Glutamatergic neuron (in vitro differentiated cells): ENCODE measurements around the gene BHLHE41. TPM values are rescaled to one million over a fixed set of nuclear protein-coding genes. Genes with fewer than 3 reads are reported as not detected.

Experiments
- DNase-seq: peaks from one replicate; pipeline ENCODE4 v3.0.0; 2022
- H3K27ac Mint-ChIP-seq: one replicate; pipeline ENCODE4 v1.8.0; 2020; ENCODE audit warnings: mild to moderate bottlenecking, mixed read lengths, inconsistent platforms; ENCODE audit not compliant: unreplicated experiment
- H3K27me3 Mint-ChIP-seq: one replicate; pipeline ENCODE4 v1.8.0; 2020; ENCODE audit warnings: mild to moderate bottlenecking, moderate library complexity, mixed read lengths, inconsistent platforms; ENCODE audit not compliant: unreplicated experiment
- H3K36me3 Mint-ChIP-seq: one replicate; pipeline ENCODE4 v1.8.0; 2020; ENCODE audit warnings: mild to moderate bottlenecking, mixed read lengths, inconsistent platforms; ENCODE audit not compliant: unreplicated experiment
- H3K4me1 Mint-ChIP-seq: one replicate; pipeline ENCODE4 v1.8.0; 2020; ENCODE audit warnings: mild to moderate bottlenecking, low read depth, mixed read lengths, inconsistent platforms; ENCODE audit not compliant: unreplicated experiment
- H3K4me3 Mint-ChIP-seq: one replicate; pipeline ENCODE4 v1.8.0; 2020; ENCODE audit warnings: mild to moderate bottlenecking, mixed read lengths, inconsistent platforms; ENCODE audit not compliant: unreplicated experiment
- H3K9me3 Mint-ChIP-seq: one replicate; pipeline ENCODE4 v1.8.0; 2020; ENCODE audit warnings: mild to moderate bottlenecking, moderate library complexity, mixed read lengths, inconsistent platforms; ENCODE audit not compliant: unreplicated experiment
- total RNA-seq: library from RNA; stranded (reverse); fragmentation: NEBNext Ultra II Directional; extraction: Animal tissue kit (Norgen Biotek cat#: 25700); gene quantifications from one replicate; pipeline ENCODE4 v1.2.1, GENCODE V29; 2021; ENCODE audit not compliant: unreplicated experiment
- TF ChIP-seq, protein P1 (sequence below): fragments of 200-600 bp; sonication (generic); IDR thresholded peaks from one replicate; pipeline ENCODE4 v1.5.0; 2021; ENCODE audit not compliant: partially characterized antibody, unreplicated experiment

The BHLHE41 gene
- total RNA-seq, 1 donor from 2014 or later = 3.6 TPM

DNA sequence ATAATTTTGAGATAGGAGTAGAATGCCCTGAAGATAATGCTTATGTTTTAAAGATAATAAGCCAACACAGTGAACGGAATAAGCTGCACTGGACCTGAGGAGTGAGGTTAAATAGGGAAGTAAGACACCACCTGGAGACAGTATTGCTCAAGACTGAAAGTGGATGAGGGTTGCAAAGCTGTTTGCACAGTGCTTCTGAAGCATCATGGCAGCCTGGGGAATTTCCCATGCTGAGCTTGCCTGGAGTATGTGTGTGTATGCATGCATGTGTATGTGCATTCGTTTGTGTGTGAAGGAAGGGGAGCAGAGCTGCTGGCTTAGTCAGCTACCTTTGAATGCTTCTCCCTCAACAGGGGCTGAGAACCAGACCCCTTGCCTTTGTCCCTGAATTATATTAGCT lies 35.8 kb downstream of the BHLHE41 start:
- peaks cover 3% of the 10 kb centered on the region for H3K9me3 Mint-ChIP-seq
- no peaks in the 10 kb centered on the region for H3K36me3 Mint-ChIP-seq
- H3K4me3 Mint-ChIP-seq = no peak overlapping the region
- H3K27me3 Mint-ChIP-seq = peaks cover 2% of the 10 kb centered on the region
- H3K4me1 Mint-ChIP-seq = no peaks in the 10 kb centered on the region
- no peak overlapping the region for H3K27ac Mint-ChIP-seq
- TF ChIP-seq, protein P1, sequence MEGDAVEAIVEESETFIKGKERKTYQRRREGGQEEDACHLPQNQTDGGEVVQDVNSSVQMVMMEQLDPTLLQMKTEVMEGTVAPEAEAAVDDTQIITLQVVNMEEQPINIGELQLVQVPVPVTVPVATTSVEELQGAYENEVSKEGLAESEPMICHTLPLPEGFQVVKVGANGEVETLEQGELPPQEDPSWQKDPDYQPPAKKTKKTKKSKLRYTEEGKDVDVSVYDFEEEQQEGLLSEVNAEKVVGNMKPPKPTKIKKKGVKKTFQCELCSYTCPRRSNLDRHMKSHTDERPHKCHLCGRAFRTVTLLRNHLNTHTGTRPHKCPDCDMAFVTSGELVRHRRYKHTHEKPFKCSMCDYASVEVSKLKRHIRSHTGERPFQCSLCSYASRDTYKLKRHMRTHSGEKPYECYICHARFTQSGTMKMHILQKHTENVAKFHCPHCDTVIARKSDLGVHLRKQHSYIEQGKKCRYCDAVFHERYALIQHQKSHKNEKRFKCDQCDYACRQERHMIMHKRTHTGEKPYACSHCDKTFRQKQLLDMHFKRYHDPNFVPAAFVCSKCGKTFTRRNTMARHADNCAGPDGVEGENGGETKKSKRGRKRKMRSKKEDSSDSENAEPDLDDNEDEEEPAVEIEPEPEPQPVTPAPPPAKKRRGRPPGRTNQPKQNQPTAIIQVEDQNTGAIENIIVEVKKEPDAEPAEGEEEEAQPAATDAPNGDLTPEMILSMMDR = no peak
- DNase-seq = no peak

DNA sequence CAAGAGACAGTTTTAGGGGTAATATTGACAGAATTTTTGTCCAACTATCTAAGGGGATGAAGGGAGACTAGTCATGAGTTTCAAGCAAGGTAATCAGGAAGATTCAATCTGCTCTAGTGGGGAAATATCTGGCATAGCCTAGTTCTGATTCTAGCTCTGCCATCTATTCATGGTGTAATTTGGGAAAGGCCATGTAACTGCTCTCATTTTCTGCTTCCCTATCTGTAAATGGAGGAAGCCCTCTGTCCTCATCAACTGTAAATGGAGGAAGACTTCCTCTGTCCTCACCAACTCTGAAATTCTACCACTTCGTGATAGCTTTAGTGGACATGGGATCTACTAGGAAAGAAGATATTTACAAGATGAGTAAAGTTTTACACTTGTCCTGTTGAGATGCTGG lies 37.9 kb downstream of the BHLHE41 start:
- peaks cover 10% of the 10 kb centered on the region for H3K36me3 Mint-ChIP-seq
- no peak overlapping the region for H3K27ac Mint-ChIP-seq
- no peaks in the 10 kb centered on the region for H3K4me1 Mint-ChIP-seq
- H3K27me3 Mint-ChIP-seq = peaks cover 2% of the 10 kb centered on the region
- H3K4me3 Mint-ChIP-seq = no peak overlapping the region
- TF ChIP-seq, protein P1 = no peak
- H3K9me3 Mint-ChIP-seq = peaks cover 3% of the 10 kb centered on the region
- no peak for DNase-seq

DNA sequence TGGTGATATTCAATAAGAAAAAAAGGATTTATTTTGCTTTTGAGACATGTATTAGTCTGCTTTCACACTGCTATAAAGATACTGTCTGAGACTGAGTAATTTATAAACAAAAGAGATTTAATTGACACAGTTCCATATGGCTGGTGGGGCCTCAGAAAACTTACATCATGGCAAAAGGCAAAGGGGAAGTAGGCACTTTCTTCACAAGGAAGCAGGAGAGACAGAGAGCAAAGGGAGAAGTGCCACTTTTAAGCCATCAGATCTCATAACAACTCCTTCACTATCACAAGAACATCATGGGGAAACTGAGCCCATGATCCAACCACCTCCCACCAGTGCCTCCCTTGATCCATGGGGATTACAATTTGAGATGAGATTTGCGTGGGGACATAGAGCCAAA lies 43.9 kb downstream of the BHLHE41 start:
- no peak overlapping the region for H3K27ac Mint-ChIP-seq
- H3K4me3 Mint-ChIP-seq = no peak overlapping the region
- TF ChIP-seq, protein P1 = no peak
- no peaks in the 10 kb centered on the region for H3K9me3 Mint-ChIP-seq
- peaks cover 10% of the 10 kb centered on the region for H3K36me3 Mint-ChIP-seq
- no peak for DNase-seq
- H3K4me1 Mint-ChIP-seq = no peaks in the 10 kb centered on the region
- peaks cover 2% of the 10 kb centered on the region for H3K27me3 Mint-ChIP-seq

DNA sequence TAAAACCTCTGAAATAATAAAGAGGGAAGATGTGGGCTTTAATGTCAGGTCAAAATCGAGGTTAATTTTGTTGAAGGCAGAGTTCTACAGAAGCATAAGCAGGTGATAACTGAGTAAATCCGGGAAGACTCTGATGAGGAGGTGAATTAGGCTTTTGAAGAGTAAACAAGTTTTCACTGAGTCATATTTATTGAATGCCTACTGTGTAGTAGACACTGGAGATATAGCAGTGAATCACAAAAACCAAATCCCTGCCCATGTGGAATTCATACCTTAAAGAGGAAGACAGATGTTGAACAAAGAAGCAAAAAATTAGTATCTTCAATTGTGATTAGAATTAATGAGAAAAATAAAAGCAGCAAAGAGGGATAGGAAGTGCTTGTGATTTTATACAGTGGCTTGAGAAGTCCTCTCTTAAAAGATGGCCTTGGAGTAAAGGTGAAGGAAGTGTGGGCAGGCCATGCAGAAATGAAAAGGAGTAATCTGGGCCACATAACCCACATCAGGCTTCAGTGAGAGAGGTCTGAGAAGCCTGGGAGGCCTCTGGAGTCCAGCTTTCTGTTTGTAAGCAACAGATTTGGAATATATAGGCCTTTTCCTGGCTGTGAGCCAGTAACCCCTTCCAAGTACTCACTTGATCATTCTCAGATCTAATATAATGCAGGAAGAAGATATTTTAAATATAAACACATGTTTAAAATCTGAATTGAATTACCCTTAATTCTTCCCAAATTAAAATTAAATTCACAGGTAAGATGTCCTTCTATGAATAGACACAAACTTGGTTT lies 46.7 kb downstream of the BHLHE41 start:
- H3K4me3 Mint-ChIP-seq = no peak overlapping the region
- peaks cover 10% of the 10 kb centered on the region for H3K36me3 Mint-ChIP-seq
- no peaks in the 10 kb centered on the region for H3K4me1 Mint-ChIP-seq
- peaks cover 4% of the 10 kb centered on the region for H3K27me3 Mint-ChIP-seq
- no peak overlapping the region for H3K27ac Mint-ChIP-seq
- H3K9me3 Mint-ChIP-seq = no peaks in the 10 kb centered on the region
- TF ChIP-seq, protein P1 = no peak
- DNase-seq = no peak

Other genes starting within 250 kb of the BHLHE41 start
- gene RASSF8, start 166.4 kb downstream of the BHLHE41 start, total RNA-seq = 41.3 TPM
- 0.91 TPM for gene SSPN, start 70.5 kb upstream of the BHLHE41 start, total RNA-seq